GM12873 (cell line): ENCODE measurements around the gene CIZ1.

Experiments used
- CTCF ChIP-seq: IDR thresholded peaks from 2 replicates; pipeline ENCODE4 v1.5.1; 2012; ENCODE audit warnings: low read depth, mild to moderate bottlenecking, moderate library complexity, low read length, control low read depth; ENCODE audit not compliant: insufficient read depth; ENCODE audit errors: missing control alignments

CIZ1 gene

GRCh38 chr9:128190516-128191405, 611 bp downstream of the CIZ1 start:
- no peak for TF ChIP-seq CTCF

GRCh38 chr9:128190013-128190412, 1.4 kb downstream of the CIZ1 start:
- no peak for TF ChIP-seq CTCF

- no peak for TF ChIP-seq CTCF
Measured at GRCh38 chr9:128188209-128188608, 3.2 kb downstream of the CIZ1 start.

- TF ChIP-seq CTCF: no peak
Measured at GRCh38 chr9:128187361-128187760, 4.0 kb downstream of the CIZ1 start.

GRCh38 chr9:128185979-128186965, 5.1 kb downstream of the CIZ1 start:
- no peak for TF ChIP-seq CTCF

- TF ChIP-seq CTCF: no peak
Measured at GRCh38 chr9:128182893-128183588, 8.3 kb downstream of the CIZ1 start.
